NCI-H526 treated with DMSO at 0.1 percent for 48 hours (cell line): ENCODE measurements around the gene PRSS21.

ENCODE experiments used
- DNase-seq: peaks from one replicate; lab custom pipeline; 2025; lab: John Stamatoyannopoulos, UW

The PRSS21 gene

DNA sequence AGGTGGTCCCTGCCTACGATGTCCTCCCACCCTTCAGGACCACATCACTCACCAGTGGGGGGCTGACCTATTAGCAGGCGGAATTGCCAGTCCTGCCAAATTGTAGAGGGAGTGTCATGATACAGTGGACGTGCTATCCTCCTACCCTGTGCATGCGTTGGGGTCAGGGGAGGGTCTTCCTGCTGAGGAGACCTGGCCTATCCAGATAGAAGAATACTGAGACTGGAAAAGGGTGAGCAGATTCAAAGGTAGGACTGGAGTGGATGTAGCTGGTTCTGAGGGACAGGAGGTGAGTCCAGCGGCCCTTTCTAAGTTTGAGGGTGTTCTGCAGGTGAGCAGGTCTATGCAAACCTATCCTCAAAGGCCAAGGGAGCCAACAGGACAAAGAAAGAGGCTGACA, 10.8 kb upstream of the PRSS21 start:
- no peak for DNase-seq

DNA sequence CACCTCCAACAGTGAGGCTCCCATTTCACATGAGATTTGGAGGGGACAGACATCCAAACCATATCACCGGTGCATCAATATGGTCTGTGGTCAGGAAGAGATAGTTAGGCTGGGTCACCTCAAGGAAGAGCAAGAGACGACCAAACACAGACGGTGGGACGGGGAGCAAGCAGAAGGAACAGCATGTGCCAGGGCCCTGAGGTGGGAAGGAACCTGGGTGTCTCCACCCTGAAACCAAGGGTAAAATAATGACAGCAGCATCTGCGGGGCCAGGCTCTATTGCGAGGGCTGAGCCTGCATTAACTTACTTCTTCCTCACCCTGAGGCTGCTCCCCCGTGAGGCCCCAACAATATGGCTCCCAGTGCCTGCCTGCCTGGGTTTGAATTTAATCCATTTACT, 8.9 kb upstream of the PRSS21 start:
- no peak for DNase-seq

DNA sequence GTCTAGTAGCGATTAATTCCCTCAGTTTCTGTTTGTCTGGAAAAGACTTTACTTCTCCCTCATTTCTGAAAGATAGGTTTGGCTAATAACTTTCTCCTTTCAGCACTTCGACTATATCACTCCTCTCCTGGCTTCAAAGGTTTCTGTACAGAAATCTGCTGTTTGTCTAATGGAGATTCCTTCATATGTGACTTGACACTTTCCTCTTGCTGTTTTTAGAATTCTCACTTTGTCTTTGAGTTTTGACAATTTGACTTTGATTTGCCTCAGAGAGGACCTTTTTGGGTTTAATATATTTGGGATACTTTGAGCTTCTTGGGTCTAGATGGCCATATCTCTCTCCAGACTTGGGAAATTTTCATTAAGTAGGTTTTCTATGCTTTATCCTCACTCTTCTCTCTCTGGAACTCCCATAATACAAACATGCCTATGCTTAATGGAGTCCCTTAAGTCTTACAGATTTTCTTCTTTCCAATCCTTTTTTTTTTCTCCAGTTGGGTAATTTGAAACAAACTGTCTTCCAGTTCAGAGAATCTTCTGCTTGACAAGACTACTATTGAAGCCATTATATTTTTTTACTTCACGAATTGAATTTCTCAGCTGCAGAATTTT, 7.8 kb upstream of the PRSS21 start:
- DNase-seq = no peak

DNA sequence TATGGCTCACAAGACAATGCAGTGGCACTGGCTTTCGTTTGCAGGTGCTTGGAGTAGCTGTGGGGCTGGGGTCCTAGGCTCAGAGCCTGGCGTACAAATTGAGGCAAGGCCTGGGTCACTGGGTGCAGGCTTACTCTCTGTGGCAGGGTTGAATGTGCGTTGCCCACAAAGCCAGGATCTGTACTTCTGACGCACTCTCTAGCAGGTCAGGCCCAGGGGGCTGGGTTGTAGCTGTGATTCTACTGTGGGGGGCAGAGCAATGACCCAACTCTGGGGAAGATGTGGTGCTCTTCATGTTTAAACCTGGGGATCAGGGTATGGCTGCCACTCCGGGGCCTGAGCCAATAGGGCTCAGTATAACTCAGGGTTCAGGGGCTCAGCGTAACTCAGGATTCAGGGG, 6.4 kb upstream of the PRSS21 start:
- DNase-seq = no peak

DNA sequence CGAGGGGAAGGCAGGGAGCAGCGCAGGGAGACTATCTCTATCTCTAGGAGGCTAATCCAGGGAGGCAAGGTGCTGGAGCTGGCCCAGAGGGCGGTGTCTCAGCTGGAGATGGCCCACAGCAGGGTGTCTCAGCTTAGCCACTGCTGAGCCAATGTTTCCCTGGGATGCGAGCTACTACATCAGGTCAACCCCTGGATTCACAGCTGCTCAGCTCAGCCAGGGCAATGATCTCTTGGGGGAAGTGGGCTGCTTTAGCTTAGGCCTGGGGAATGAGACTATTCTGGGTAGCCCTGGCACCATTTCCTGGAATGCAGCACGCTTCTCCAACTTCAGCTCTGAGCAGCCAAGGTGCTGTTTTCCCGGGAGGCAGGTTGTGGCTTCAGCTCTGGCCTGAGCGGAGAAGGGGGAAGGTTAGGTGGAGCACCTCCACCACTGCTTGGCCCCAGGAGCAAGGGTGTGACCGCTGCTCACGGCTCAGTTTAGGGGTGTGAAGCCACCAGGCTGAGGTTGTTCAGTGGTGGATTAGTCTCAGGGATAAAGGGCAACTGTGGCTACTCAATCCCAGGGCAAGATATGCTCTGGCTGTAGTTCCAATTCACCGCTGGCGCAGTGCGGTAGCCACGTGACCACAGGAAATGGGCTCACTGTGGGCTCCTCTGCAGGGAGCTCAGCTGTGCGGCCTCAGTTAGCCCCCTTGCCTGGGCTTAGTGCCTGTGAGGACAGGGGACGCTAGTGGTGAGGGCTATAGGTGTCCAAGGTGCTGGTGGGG, 5.2 kb upstream of the PRSS21 start:
- no peak for DNase-seq

DNA sequence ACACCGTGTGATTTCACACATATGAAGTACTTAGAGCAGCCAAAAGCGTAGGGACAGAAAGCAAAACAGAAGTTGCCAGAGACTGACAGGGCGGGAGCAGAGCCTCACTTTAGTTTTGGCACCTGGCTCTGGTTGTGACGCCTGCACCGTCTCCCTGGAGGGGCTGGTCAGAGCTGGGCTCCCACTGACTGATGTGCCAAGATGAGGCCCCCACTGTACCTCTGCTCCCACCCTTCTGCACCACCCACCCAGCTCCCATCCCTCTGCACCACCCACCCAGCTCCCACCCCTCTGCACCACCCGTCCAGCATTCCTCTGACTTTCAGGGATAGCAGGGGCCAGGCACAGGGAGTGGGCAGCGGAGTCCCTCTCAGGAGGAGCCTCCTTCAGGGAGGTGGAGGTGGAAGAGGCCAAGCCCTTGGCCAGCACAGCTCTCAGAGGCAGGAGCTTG, 3.2 kb upstream of the PRSS21 start:
- no peak for DNase-seq

DNA sequence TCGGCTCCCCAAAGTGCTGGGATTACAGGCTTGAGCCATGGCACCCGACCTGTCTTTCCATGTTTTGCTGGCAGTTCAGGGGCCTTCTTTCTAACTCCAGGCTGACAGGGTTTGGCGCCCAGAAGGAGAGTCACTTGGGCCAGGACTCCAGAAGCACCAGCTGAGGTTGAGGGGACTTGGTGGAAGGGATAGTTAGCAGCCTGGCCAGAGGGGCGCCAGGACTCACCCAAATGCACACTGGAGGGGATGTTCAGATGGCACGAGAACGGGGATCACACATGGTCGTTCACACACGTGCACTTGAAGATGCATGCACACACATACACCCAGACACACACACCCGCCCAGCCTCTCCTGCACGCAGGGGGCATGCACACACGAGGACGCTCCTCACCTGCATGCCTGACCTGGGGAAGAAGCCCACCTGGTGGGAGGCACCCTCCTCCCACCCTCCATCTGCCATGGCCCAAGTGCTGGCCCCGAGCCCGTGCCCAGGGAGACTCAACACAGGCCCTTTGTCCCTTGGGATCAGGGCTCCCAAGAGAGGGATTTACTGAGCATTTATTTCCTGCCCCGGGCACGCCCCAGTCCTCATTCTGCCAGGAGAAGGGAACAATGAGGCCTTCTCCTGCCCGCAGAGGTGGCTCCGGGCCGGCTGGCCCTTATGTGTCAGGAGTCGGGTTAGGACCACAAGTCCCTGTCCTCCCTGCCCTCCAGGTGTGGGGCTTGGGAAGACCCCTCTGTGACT, 2.3 kb upstream of the PRSS21 start:
- no peak for DNase-seq

DNA sequence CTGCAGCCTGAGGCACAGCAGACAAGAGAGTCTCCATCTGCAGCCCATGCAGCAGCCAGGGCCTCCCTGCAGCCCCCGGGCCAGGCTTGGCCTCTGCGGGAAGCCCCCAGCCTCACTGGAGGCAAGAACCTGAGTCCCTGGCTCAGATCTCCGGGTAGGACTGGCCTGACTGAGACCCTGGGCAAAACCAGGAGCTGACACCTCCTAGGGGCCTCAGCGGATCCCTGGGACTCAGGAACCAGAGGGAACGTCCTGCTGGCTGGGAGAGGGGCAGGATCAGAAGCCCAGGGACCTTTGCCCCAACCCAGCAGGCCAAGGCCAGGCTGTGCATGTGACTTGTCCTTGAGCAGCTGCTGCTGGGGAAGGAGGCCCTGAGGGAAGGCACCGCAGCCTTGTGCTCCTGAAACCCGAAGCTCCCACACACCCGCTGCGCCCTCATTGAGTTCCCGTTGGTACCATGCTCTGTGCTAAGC, 1.7 kb upstream of the PRSS21 start:
- DNase-seq = no peak

DNA sequence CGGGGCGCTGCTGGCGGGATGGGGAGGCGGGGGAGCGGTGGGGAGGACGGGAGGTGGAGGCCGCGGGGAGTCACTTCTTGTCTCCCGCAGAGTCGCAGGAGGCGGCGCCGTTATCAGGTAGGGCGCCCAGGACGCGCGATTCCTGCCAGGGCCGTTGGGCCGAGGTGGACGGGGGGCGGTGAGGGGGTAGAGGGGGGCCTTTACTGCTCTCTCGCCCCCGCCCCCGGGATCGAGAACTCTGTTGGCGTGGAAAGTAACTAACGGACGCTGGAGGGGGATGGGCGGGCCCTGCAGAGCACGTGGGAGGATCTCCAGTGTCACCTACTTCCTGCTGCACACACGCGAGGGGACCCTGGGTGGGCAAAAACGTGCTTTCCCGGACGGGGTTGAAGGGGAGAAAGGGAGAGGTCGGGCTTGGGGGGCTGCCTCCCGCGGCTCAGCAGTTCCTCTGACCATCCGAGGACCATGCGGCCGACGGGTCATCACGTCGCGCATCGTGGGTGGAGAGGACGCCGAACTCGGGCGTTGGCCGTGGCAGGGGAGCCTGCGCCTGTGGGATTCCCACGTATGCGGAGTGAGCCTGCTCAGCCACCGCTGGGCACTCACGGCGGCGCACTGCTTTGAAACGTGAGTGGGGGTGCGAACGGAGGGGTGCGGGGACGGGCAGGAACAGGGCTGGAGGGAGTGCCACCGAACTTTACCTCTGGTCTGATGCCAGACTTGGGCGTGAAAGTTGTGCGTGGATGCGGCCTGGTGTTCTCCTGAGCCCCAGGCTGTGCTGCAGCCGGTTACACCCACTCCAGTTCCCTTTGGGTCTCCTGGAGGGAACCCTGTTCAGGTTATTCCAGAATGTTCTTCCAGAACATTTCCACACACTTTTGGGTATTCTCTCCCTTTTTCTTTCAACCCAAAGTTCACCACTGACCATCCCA, 569 bp downstream of the PRSS21 start:
- no peak for DNase-seq

DNA sequence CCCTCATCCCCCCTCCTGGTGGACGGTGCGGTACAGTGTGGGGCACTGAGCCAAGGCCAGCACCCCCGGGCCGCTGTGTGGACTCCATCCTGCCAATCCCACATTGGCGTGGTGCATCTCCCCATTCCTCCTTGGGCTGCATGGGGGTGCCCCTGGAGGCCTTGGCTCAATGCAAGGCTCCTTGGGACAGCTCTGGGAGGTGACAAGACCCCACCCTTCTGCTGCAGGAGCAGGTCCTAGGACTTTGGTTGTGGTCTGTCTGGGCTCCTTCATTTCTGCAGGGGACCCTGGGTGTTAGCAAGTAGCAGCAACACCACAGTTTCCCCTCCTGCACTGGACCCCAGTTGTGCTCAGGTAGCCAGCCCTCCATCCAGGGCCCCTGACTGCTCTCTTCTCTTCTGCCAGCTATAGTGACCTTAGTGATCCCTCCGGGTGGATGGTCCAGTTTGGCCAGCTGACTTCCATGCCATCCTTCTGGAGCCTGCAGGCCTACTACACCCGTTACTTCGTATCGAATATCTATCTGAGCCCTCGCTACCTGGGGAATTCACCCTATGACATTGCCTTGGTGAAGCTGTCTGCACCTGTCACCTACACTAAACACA, 1.3 kb downstream of the PRSS21 start:
- DNase-seq = no peak

DNA sequence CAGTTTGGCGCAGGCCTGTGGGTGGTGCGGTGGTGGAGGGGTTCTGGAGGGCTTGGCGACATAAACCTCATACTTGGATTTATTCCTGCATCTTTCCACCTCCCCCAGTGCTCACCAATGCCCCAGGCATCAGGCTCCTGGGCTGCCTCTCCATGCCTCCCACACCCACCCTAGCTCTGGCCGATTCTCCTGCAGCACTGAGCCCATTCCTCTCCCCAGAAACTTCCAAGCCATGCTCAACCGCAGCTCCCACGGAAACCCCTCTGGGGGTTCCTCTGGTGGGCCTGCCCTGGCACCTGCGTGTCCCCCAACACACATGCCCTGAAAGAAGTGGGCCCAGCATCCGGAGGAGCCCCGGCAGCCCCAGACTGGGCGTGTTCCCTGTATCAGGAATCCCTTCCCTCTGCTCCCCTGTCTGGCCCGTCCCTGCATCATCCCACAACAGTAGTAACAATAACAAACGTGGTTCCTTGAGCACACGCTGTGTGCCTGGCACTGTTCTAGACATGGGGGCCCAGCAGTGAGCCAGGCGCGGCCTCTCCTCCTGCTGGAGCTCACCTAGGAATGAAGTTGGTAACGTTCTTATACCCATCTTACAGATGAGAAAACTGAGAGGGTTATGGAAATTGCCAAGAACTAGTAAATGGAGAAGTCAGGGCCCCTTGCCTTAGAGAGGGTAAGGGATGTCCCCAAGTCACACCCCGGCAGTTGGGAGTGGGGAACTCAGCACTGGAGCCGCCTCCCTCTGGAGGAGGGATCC, 2.3 kb downstream of the PRSS21 start:
- no peak for DNase-seq

DNA sequence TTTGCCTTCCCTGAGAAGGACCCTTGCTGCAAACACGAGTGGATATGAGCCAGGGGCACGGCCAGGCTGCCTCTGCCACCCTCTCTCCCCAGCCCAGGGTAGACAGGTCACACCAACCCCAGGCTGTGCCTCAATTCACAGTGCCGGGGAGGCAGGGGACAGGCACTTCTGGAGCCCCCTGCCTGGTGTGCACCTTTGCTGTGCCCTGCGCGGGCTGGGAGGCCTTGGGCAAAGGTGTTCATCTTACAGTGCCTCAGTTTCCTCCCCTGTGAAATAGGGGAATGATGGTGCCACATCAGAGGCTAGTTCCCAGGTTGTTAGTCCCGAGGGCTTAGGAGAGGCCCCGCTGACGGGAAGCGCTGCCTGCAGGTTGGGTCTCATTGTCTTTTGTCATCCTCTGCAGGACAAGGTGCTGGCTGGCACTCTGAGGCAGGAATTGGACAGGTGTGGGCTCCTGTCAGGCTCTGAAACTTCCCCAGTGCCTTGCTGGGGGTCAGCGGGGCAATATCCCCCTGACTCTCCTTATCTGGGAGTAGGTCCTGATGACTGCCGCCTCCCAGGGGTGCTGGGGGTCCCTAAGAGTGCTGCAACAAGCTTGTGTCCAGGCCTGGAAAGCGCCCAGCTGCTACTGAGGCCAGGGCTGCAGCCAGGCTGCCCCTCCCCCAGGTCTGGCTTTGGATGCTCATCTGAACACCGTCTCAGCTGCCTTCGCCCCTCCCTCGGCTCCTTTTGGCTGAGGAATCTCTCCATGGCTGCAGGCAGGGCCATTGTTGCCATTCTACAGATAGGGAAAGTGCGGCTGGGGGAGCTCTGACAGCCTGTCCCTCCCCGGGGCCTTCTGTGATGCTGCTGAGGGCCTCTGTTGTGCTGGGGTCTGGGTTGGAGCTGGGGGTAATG, 3.1 kb downstream of the PRSS21 start:
- DNase-seq = no peak

DNA sequence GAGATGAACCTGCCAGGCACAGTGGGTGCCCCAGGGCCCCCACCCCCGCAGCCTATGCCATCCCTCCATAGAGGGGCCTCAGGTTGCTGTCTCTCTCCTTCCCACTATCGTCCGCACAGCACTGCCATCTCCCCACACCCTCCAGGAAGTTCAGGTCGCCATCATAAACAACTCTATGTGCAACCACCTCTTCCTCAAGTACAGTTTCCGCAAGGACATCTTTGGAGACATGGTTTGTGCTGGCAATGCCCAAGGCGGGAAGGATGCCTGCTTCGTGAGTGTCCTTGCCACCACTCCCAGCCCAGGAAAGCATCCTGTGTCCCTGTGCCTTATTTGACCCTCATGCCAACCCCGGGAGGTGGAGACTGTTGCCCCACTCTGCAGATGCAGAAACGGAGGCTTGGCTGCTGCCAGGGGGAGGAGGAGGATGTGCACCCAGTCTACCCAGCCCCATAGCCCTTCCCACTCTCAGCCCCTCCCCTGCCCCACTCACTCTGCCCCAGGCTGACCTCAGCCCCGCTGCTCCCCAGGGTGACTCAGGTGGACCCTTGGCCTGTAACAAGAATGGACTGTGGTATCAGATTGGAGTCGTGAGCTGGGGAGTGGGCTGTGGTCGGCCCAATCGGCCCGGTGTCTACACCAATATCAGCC, 3.9 kb downstream of the PRSS21 start:
- no peak for DNase-seq

DNA sequence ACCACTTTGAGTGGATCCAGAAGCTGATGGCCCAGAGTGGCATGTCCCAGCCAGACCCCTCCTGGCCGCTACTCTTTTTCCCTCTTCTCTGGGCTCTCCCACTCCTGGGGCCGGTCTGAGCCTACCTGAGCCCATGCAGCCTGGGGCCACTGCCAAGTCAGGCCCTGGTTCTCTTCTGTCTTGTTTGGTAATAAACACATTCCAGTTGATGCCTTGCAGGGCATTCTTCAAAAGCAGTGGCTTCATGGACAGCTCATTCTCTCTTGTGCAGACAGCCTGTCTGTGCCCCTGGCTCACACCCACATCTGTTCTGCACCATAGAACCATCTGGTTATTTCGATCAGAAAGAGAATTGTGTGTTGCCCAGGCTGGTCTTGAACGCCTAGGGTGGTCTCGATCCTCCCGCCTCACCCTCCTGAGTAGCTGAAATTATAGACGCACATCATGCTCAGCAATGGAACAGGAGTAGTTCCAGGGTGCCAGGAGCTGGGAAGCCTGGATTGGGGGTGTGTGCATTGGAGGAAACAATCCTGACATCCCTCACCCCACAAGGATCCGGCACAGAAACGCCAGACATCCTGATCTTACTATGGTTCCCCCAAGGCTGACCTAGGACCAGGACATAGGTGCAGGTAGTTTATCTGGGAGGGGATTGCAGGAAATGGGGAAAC, 4.6 kb downstream of the PRSS21 start:
- DNase-seq = no peak

DNA sequence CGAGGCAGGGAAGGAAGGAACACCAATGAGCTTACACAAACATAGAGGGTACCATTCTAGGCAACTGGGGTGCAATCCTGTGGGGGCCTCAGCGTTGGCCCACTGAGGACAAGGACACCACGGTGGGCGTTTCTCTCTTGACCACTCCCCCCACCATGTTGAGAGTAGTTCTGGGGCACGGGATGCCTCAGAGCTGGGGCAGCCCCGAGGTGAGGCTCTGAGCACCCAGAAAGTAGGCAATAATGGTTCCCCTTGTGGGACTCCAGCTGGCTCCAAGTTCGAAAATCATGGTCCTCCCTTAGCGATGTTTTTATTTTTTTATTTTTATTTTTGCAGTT, 5.1 kb downstream of the PRSS21 start:
- no peak for DNase-seq

DNA sequence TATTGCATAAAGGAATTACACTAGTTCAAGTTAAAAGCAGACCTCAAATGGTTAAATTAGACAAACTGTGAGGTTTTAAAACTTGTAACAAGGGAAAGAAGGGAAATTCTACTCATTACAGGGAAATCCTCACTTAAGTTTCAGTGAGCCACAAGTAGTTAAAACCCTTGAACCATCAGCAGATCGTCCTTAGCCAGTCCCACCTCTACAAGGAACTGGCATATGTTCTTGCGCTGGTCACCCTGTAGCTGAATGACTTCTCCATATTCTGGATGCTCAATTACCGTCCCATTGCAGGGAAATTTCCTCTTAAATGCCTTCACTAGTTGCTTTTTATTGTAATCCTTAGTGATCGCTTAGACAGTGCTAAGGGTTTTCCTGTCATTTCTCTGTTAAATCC, 5.5 kb downstream of the PRSS21 start:
- DNase-seq = no peak

DNA sequence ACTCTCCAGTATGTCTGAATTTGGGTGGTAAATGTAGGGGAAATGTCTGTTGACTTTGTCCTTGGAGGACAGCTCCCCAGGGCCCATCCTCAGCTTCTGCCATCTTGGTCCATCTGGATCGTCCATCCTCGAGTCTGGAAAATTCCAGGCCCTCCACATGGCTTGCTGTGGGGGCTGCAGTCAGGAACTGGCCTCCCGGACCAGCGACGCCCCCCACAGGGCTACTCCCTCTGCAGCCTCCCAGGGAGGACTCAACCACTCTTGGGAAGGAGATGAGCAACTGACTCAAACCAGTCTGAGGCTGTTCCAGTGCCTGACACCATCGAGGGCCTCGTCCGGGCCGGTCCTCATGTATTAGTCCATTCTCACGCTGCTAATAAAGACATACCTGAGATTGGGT, 7.6 kb downstream of the PRSS21 start:
- no peak for DNase-seq

DNA sequence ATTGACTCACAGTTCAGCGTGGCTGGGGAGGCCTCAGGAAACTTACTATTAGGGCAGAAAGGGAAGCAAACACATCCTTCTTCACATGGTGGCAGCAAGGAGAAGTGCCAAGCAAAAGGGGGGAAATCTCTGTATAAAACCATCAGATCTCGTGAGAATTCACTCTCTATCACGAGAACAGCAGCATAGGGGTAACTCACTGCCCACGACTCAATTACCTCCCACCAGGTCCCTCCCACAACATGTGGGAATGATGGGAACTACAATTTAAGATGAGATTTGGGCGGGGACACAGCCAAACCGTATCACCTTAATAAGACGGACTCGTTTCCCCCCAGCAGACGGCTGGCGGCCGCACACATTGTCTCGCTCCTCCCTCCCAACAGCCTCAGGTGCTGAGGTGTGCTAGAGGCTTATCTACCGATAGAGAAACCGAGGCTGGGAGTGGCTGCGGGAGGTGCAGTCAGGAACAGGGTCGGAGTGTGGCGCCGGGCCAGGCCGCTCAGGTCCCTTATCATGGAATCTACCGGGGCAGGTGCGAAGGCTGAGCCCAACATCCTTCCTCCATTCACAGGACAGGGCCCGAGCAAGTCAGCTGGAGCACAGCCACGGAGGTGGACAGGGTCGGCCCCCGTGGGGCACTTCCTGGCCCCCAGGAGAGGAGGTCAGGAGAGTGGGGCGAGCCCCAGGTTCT, 8.2 kb downstream of the PRSS21 start:
- no peak for DNase-seq
